Stimulated activated CD4-positive, alpha-beta T cell treated with anti-CD3 and anti-CD28 coated beads, TNF-alpha, amount 100 ng/mL, for 4 hours (primary cell): ENCODE results near the gene DSTN.

ENCODE experiments used
- DNase-seq, 3 experiments: peaks; one replicate each; pipeline ENCODE4 v3.0.0-alpha.2; 2020; ENCODE audit warnings: low read depth in 3 of 3

Gene DSTN

GRCh38 chr20:17612287-17612991, 42.6 kb downstream of the DSTN start:
- DNase-seq: no peak

GRCh38 chr20:17612992-17613327, 43.1 kb downstream of the DSTN start:
- no peak for DNase-seq

DNA sequence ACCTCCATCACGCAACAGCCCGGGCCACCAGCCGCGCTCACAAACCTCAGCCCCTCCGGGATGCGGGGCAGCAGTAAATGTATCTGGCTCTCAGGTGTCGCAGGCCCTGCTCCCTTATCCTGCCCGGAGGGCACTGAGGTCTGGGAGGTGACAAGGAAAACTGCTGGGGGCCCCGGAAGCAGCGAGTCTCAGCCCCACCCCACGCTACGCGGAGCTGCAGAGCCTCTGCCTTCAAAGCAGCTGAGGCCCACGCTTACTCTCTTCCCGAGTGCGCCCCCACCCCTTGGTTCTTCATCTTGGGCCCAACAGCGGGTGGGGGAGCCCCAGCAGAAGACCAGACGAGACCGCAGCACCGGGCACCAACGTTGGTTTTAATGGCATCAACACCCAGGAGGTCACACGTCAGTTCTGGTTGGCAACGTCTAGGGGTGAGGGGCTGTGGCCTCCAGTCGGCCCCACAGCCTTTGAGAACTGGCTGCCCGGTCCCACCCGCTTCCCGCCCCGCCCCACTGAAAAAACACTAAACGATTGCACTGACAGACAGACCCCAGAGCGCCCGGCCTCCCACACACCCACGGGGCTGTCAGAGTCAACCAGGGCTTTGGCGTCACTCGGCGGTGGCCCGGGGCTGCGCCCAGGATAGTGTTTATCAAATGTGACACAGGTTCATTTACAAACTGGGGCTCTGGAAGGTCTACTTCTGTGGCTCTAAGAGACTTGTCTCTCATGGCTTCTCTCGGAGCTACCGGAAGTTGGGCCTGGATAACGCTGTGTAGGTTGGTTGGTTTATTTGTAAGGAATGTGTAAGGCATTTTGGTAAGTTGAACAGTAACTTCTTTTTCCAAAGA, 43.7 kb downstream of the DSTN start:
- DNase-seq: no peak

DNA sequence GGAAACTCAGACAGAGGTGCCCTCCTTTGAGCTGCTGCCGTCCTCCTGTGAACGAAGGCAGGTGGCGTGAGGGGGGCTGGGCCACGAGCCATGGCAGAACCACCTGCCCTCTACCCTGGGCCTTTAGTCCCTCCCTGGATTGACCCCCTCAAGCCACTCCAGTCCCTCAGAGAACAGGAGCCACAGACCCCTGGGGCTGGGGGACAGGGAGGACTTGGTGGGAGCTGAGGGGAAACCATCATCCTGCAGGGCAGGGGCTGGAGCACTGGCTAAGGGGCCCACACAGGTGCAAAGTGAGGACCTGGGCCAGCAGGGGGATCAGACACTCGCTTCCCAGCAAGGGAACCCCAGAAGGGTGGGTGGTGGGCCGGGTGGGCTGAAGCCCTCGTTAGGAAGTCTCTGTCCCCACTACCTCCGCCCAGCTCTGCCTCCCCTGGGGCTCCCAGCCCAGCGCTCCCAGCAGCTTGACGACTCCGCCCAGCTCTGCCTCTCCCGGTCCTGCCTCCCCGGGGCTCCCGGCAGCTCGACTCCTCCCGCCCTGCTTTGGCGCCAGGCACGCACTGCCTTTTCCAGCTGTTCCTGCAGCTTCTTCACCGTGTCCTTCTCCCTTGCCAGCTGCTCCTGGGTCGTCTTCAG, 44.4 kb downstream of the DSTN start:
- DNase-seq: no peak

DNA sequence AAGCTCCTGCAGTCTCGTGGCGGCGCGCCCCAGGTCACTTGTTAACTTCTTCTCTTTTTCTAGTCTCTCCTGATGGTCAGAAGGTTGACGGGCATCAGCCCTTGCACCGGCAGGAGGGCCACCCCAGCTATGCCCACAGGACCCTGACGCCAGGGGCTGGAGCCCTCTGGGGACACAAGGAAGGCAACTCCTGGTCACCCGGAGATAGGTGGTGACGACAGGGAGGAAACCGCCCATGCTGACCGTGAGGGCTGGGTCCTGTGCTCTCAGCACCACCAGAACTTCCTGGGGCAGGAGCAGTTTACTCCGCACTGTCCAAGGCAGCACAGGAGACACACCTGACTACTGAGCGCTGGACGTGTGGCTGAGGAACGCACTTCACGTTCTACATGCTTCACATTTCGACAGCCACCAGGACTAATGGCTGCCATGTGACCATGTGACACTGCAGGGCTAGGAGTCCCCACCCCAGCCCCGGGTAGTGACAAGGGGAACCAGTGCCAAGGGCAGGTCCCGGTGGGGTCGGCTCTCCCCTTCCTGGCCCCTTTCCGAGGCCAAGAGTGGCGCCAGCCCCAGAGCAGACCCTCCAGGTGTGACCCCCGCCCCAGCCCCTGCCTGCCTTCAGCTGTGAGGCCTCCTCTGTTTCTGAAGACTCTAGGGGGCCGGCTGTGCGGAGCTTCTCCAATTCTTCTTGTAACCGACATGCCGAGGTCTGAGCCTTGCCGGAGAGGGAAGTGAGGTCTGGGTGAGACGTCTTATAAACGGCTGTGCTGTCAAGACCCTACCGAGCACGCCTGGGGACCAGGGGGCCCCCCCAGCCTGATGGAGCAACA, 45.2 kb downstream of the DSTN start:
- no peak for DNase-seq

- DNase-seq: no peak
Measured at GRCh38 chr20:17615645-17616479, 46.0 kb downstream of the DSTN start.

GRCh38 chr20:17616480-17617211, 46.8 kb downstream of the DSTN start:
- no peak for DNase-seq

DNA sequence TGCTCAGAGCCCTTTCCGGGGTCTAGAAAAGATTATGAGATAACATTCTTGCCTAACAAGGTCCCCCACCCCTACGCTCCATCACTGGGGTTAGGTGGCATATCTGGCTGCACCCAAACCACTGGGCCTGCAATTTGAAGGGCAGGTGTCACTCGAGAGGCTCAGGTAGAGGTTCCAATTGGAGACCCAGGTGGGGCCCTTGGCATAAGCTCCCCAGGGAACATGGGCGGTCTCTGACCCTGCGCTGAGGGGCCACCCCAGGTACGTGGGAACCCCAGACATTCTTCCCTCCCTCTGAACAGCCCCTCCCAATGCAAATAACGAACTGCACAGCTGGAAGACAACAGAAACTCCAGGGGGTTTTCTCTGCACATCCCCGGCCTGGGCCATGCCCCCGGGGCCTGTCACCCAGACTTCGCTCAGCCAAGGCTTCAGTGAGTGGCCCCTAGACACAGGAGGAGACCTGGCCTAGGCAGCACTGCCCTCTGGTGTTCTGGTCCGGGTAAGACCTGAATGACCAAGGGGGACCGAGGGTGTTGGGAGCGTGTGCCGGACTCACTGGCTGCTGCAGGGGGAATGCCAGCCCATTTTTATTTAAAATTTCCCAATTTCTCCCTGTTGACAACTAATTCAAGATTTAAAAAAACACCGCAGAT, 47.5 kb downstream of the DSTN start:
- no peak for DNase-seq

GRCh38 chr20:17617868-17618672, 48.2 kb downstream of the DSTN start:
- no peak for DNase-seq

- DNase-seq: no peak
Measured at GRCh38 chr20:17618673-17619013, 48.8 kb downstream of the DSTN start.

GRCh38 chr20:17619351-17620093, 49.6 kb downstream of the DSTN start:
- no peak for DNase-seq

- DNase-seq: no peak
Measured at GRCh38 chr20:17620371-17621228, 50.7 kb downstream of the DSTN start.

DNA sequence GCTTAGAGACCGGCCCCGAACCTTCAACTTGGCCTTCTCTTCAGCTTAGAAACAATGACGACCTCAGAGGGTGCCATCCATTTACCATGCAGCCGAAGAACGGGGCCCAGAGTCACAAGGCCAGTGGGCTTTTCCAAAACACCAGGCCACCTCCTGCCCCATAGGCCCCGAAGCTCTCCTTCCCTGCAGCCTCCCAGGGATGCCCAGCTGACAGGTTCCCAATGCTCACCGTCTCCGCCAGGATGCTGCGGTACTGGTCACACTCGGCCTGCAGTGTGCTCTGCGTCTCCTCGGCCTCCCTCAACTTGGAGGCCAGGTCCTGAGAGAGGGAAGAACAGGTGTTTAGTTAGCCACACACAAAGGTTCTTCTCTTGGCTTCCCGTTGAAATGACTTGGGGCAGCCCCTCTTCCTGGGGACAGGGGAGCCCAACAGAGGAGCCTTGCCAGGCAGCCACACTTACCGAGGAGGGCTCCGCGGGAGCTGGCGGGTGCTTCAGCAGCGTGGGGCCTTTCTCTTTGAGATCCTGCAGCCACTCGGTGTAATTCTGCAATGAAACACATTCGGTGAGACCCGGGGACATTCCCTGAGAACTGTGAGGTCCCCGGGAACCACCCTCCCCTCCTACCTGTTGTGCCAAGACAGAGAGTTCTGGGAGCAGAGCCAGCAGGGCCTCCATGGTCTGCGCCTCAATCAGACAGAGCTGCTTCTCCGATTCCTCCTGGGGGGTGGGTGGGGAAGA, 51.5 kb downstream of the DSTN start:
- DNase-seq: no peak

- DNase-seq: no peak
Measured at GRCh38 chr20:17622086-17622850, 52.4 kb downstream of the DSTN start.

- no peak for DNase-seq
Measured at GRCh38 chr20:17622851-17623508, 53.1 kb downstream of the DSTN start.
